GM12878 (cell line): ENCODE data around the gene SEC14L1. TPM values are rescaled to one million over a fixed set of nuclear protein-coding genes. Genes with fewer than 3 reads are reported as not detected.

Source experiments
- ATAC-seq: fragments of 200-7000 bp; cut with Tn5 transposase; 3 replicates; pipeline ENCODE4 v1.9.1; 2020; ENCODE audit warnings: mild to moderate bottlenecking, moderate library complexity
- BruUV-seq: library from RNA; stranded (reverse); fragments of 400-500 nt; replicated peaks from 2 replicates; lab custom pipeline; 2021; lab: Mats Ljungman, UMichigan
- CTCF ChIA-PET: fragments of 300-600 bp; sonication (Branson Sonifier 250); formaldehyde crosslinking; extraction: SDS; loops from one replicate; lab custom pipeline; 2021; ENCODE audit warnings: inconsistent platforms; lab: Yijun Ruan, JAX
- POLR2A ChIA-PET: fragments of 350-600 bp; formaldehyde crosslinking; extraction: SDS; loops from one replicate; lab custom pipeline; 2021; ENCODE audit warnings: inconsistent platforms; lab: Charles Lee
- RAD21 ChIA-PET: fragments of 300-600 bp; sonication (Branson Sonifier 250); formaldehyde crosslinking; loops from one replicate; lab custom pipeline; 2023; ENCODE audit warnings: antibody characterized with exemption; ENCODE audit not compliant: unreplicated experiment; lab: Charles Lee
- SMC1A ChIA-PET: fragments of 300-600 bp; sonication (Branson Sonifier 250); formaldehyde crosslinking; loops from one replicate; lab custom pipeline; 2023; ENCODE audit not compliant: unreplicated experiment, uncharacterized antibody; lab: Charles Lee
- DNase-seq: peaks from one replicate; pipeline ENCODE4 v3.0.0-alpha.2; 2011; ENCODE audit warnings: low read depth, low spot score
- FAIRE-seq: peaks from 3 replicates; lab custom pipeline; 2011; peaks lifted over from hg19 to GRCh38; lab: Jason Lieb, UNC
- H2AFZ ChIP-seq: 2 replicates; pipeline ENCODE4 v1.6.0; 2011; ENCODE audit warnings: low read depth, low read length, control low read depth; ENCODE audit not compliant: control insufficient read depth
- H3K27ac ChIP-seq: 2 replicates; pipeline ENCODE4 v1.5.1; 2011; ENCODE audit warnings: control low read depth; ENCODE audit not compliant: control insufficient read depth, insufficient read depth
- H3K27me3 ChIP-seq, 2 experiments: replicated peaks in 1 of 2; 2 replicates each; pipeline versions ENCODE4 v1.6.0 to v1.6.1; 2011; ENCODE audit warnings: low read length in 1 of 2; ENCODE audit not compliant: control insufficient read depth in 2 of 2, insufficient read depth in 2 of 2
- H3K36me3 ChIP-seq, 2 experiments: 2 replicates each; pipeline ENCODE4 v1.5.1; 2011; ENCODE audit warnings: low read length in 1 of 2; ENCODE audit not compliant: control insufficient read depth in 2 of 2, insufficient read depth in 2 of 2
- H3K4me1 ChIP-seq: 2 replicates; pipeline ENCODE4 v1.6.1; 2011; ENCODE audit warnings: mild to moderate bottlenecking, low read length, moderate library complexity, mixed read lengths; ENCODE audit not compliant: control insufficient read depth, insufficient read depth
- H3K4me2 ChIP-seq: 2 replicates; pipeline ENCODE4 v1.6.0; 2011; ENCODE audit warnings: control low read depth; ENCODE audit not compliant: control insufficient read depth, insufficient read depth
- H3K4me3 ChIP-seq: fragments of 200-600 bp; sonication (generic); 2 replicates; pipeline ENCODE4 v1.5.1; 2016
- H3K79me2 ChIP-seq: 2 replicates; pipeline ENCODE4 v1.6.0; 2011; ENCODE audit warnings: low read length; ENCODE audit not compliant: control insufficient read depth, insufficient read depth
- H3K9ac ChIP-seq: 2 replicates; pipeline ENCODE4 v1.8.0; 2011; ENCODE audit warnings: low read length, control low read depth, mixed read lengths; ENCODE audit not compliant: control insufficient read depth, insufficient read depth
- H3K9me3 ChIP-seq: replicated peaks from 3 replicates; pipeline ENCODE4 v1.5.1; 2011; ENCODE audit warnings: mild to moderate bottlenecking, low read length; ENCODE audit not compliant: control insufficient read depth, insufficient read depth
- H4K20me1 ChIP-seq: 2 replicates; pipeline ENCODE4 v1.6.0; 2011; ENCODE audit not compliant: control insufficient read depth, insufficient read depth
- BRCA1 ChIP-seq: IDR thresholded peaks from 2 replicates; pipeline ENCODE4 v1.6.1; 2011; ENCODE audit warnings: low read depth, low read length, improper control_type of control experiment
- CBFB ChIP-seq: IDR thresholded peaks from 2 replicates; pipeline ENCODE4 v1.6.1; 2016; ENCODE audit warnings: antibody characterized with exemption, low read depth
- EP300 ChIP-seq, 2 experiments: fragments of 150-350 bp in 1 of 2; IDR thresholded peaks; 2 replicates each; pipeline ENCODE4 v1.6.1; 2011 to 2012; ENCODE audit warnings: low read depth in 2 of 2, low read length in 2 of 2, borderline replicate concordance in 1 of 2, improper control_type of control experiment in 1 of 2, inconsistent platforms in 1 of 2; ENCODE audit not compliant: control insufficient read depth in 1 of 2
- EZH2 ChIP-seq: IDR thresholded peaks from 2 replicates; pipeline ENCODE4 v1.6.1; 2012; ENCODE audit warnings: low read depth, mild to moderate bottlenecking, control low read depth, inconsistent platforms, low read length, borderline replicate concordance; ENCODE audit not compliant: control insufficient read depth
- NFYB ChIP-seq: IDR thresholded peaks from 2 replicates; pipeline ENCODE4 v1.6.1; 2011; ENCODE audit warnings: low read depth, mild to moderate bottlenecking, low read length, improper control_type of control experiment, moderate library complexity; ENCODE audit not compliant: insufficient read depth
- NR2C1 ChIP-seq: fragments of 450-650 bp; IDR thresholded peaks from 2 replicates; pipeline ENCODE4 v1.6.1; 2017; ENCODE audit warnings: antibody characterized with exemption, mild to moderate bottlenecking, moderate library complexity
- NR2F1 ChIP-seq: fragments of 450-650 bp; conservative IDR thresholded peaks from 2 replicates; pipeline ENCODE4 v1.6.1; 2017; ENCODE audit warnings: mild to moderate bottlenecking
- PAX5 ChIP-seq: IDR thresholded peaks from 2 replicates; pipeline ENCODE4 v1.6.1; 2011; ENCODE audit warnings: low read depth, low read length, borderline replicate concordance
- PBX3 ChIP-seq: IDR thresholded peaks from 2 replicates; pipeline ENCODE4 v1.6.1; 2011; ENCODE audit warnings: mild to moderate bottlenecking, low read depth, low read length, moderate library complexity; ENCODE audit not compliant: insufficient replicate concordance
- SMARCA5 ChIP-seq: fragments of 450-650 bp; IDR thresholded peaks from 2 replicates; pipeline ENCODE4 v1.6.1; 2017; ENCODE audit warnings: mild to moderate bottlenecking
- SP1 ChIP-seq: IDR thresholded peaks from one replicate; pipeline ENCODE4 v1.6.1; 2011; ENCODE audit warnings: low read depth, low read length
- SPI1 ChIP-seq: IDR thresholded peaks from 2 replicates; pipeline ENCODE4 v1.6.1; 2011; ENCODE audit warnings: low read depth, mild to moderate bottlenecking, low read length, moderate library complexity, borderline replicate concordance; ENCODE audit not compliant: insufficient read depth
- SREBF2 ChIP-seq: IDR thresholded peaks from 2 replicates; pipeline ENCODE4 v1.6.1; 2012; ENCODE audit warnings: mild to moderate bottlenecking, low read length
- SRF ChIP-seq, 2 experiments: IDR thresholded peaks; 2 replicates each; pipeline ENCODE4 v1.6.1; 2011; ENCODE audit warnings: low read depth in 2 of 2, low read length in 2 of 2, mild to moderate bottlenecking in 1 of 2, moderate library complexity in 1 of 2
- ZBTB4 ChIP-seq: fragments of 450-650 bp; formaldehyde crosslinking; IDR thresholded peaks from 2 replicates; pipeline ENCODE4 v1.4.0; 2022; ENCODE audit warnings: mild to moderate bottlenecking, moderate library complexity
- WGBS: methylation state at CpG from one replicate; pipeline ENCODE4 v1.1.6; 2016; ENCODE audit warnings: low lambda C conversion rate; ENCODE audit not compliant: insufficient replicate concordance, insufficient coverage; ENCODE audit errors: missing lambda C conversion rate; 5-methylcytosine and 5-hydroxymethylcytosine counted together
- in situ Hi-C: fragments of 300-500 bp; cut with MboI; formaldehyde crosslinking; loops from 9 replicates; pipeline ENCODE4 v1.14.3; 2018; ENCODE audit warnings: mixed read lengths
- intact Hi-C: fragments of 100-400 bp; cut with micrococcal nuclease; formaldehyde crosslinking; loops from one replicate; pipeline ENCODE4 v1.14.2; 2022; ENCODE audit not compliant: unreplicated experiment
- polyA plus RNA-seq, 11 experiments: library from polyadenylated mRNA; depleted of rRNA in 4 of 11; unstranded in 6 of 11; stranded (reverse) in 5 of 11; fragments of >200 nt; fragmentation: Nextera tagmentation in 4 of 11; fragmentation: Illumina TruSeq in 1 of 11; extraction: Ambion mirVana in 4 of 11; extraction: Trizol in 1 of 11; gene quantifications; 1 replicate in 1 of 11; 2 replicates in 10 of 11; pipeline versions ENCODE4 v1.2.1 to v1.2.3, GENCODE V29; 2011 to 2016; ENCODE audit warnings: inconsistent platforms in 2 of 11, missing spikeins in 2 of 11, low read depth in 1 of 11
- total RNA-seq, 4 experiments: library from RNA; depleted of rRNA in 3 of 4; stranded (reverse); fragments of >200 nt in 3 of 4; fragmentation: Illumina TruSeq in 1 of 4; extraction: Trizol in 1 of 4; gene quantifications; 2 replicates each; pipeline versions ENCODE4 v1.2.1 to v1.2.3, GENCODE V29; 2013 to 2021

Gene SEC14L1
- total and polyA plus RNA-seq, 10 of the 15 experiments (the other 5 are each of a cell fraction or from before 2014, with no cell fraction given): 6.3 to 66.1 (median 33.5) TPM

GRCh38 chr17:77180503-77181357 is 40.0 kb downstream of the SEC14L1 start:
- Histone ChIP-seq H2AFZ (no peak overlapping the region), H3K4me3 (no peak overlapping the region), H3K9me3 (no peaks in the 10 kb centered on the region), H3K27ac (no peak overlapping the region), H3K4me2 (no peak overlapping the region), H3K27me3 (no peaks in the 10 kb centered on the region), H3K4me1 (peaks cover 27% of the 10 kb centered on the region), H4K20me1 (peaks cover 3% of the 10 kb centered on the region; the same call in 1 of the 2 replicates), H3K9ac (no peak overlapping the region), H3K79me2 (peaks cover 72% of the 10 kb centered on the region), H3K36me3 (peaks cover 3 to 9% of the 10 kb centered on the region in 2 experiments; a peak in 3 of 4 replicates)
- ChIA-PET SMC1A (interaction anchor here (1.2 to 3.7 kb wide), 6 partner anchors 15 to 94 kb away, joined by 3 to 25 read pairs (median 8); no protein-coding TSS in a partner anchor), CTCF (interaction anchor here (1.2 to 2.7 kb wide), 4 partner anchors 11 to 94 kb away, joined by 3 to 8 read pairs (median 4); no protein-coding TSS in a partner anchor), RAD21 (interaction anchor here (1.6 to 3.6 kb wide), 3 partner anchors 21 to 40 kb away, joined by 6 to 28 read pairs (median 11); partner anchors contain the start of gene SEC14L1), POLR2A (interaction anchor here (1.3 to 2.6 kb wide), 4 partner anchors 11 to 73 kb away, joined by 3 to 16 read pairs (median 4); partner anchors contain the start of gene SEC14L1)
- ATAC-seq (no peak), DNase-seq (no peak), FAIRE-seq (no peak)
- in situ Hi-C loops (no loop called here), intact Hi-C loops (no loop called here)
- 95% methylated on average over 16 of the region's 16 CpGs for WGBS
- no TSS peak for BruUV-seq
- TF ChIP-seq ZBTB4 (CRISPR knock-in tag) (no peak), SPI1 (no peak), EZH2 (no peak), PAX5 (no peak), EP300 (IDR thresholded peaks at IDR 0.05; ENCODE audit: borderline replicate concordance in 1 of 2, control insufficient read depth in 1 of 2, low read depth in 2 of 2, low read length in 2 of 2) (no peak), NR2C1 (no peak), NR2F1 (no peak), SMARCA5 (no peak), SRF (IDR thresholded peaks at IDR 0.05; ENCODE audit: low read depth in 2 of 2, low read length in 2 of 2) (no peak), PBX3 (no peak), NFYB (no peak), SP1 (no peak), BRCA1 (no peak), CBFB (no peak), SREBF2 (no peak)
